GM12878 (cell line): ENCODE data around the gene CSNK1G2. TPM values are rescaled to one million over a fixed set of nuclear protein-coding genes. Genes with fewer than 3 reads are reported as not detected.
A peak's percentile ranks its signal among the peaks of the same experiment; 100 is the strongest.

Source experiments
- ATAC-seq: fragments of 200-7000 bp; cut with Tn5 transposase; 3 replicates; pipeline ENCODE4 v1.9.1; 2020; ENCODE audit warnings: mild to moderate bottlenecking, moderate library complexity
- BruUV-seq: library from RNA; stranded (reverse); fragments of 400-500 nt; replicated peaks from 2 replicates; lab custom pipeline; 2021; lab: Mats Ljungman, UMichigan
- CTCF ChIA-PET: fragments of 300-600 bp; sonication (Branson Sonifier 250); formaldehyde crosslinking; extraction: SDS; loops from one replicate; lab custom pipeline; 2021; ENCODE audit warnings: inconsistent platforms; lab: Yijun Ruan, JAX
- POLR2A ChIA-PET: fragments of 350-600 bp; formaldehyde crosslinking; extraction: SDS; loops from one replicate; lab custom pipeline; 2021; ENCODE audit warnings: inconsistent platforms; lab: Charles Lee
- RAD21 ChIA-PET: fragments of 300-600 bp; sonication (Branson Sonifier 250); formaldehyde crosslinking; loops from one replicate; lab custom pipeline; 2023; ENCODE audit warnings: antibody characterized with exemption; ENCODE audit not compliant: unreplicated experiment; lab: Charles Lee
- SMC1A ChIA-PET: fragments of 300-600 bp; sonication (Branson Sonifier 250); formaldehyde crosslinking; loops from one replicate; lab custom pipeline; 2023; ENCODE audit not compliant: unreplicated experiment, uncharacterized antibody; lab: Charles Lee
- DNase-seq: peaks from one replicate; pipeline ENCODE4 v3.0.0-alpha.2; 2011; ENCODE audit warnings: low read depth, low spot score
- FAIRE-seq: peaks from 3 replicates; lab custom pipeline; 2011; peaks lifted over from hg19 to GRCh38; lab: Jason Lieb, UNC
- H2AFZ ChIP-seq: 2 replicates; pipeline ENCODE4 v1.6.0; 2011; ENCODE audit warnings: low read depth, low read length, control low read depth; ENCODE audit not compliant: control insufficient read depth
- H3K27ac ChIP-seq: 2 replicates; pipeline ENCODE4 v1.5.1; 2011; ENCODE audit warnings: control low read depth; ENCODE audit not compliant: control insufficient read depth, insufficient read depth
- H3K27me3 ChIP-seq, 2 experiments: replicated peaks in 1 of 2; 2 replicates each; pipeline versions ENCODE4 v1.6.0 to v1.6.1; 2011; ENCODE audit warnings: low read length in 1 of 2; ENCODE audit not compliant: control insufficient read depth in 2 of 2, insufficient read depth in 2 of 2
- H3K36me3 ChIP-seq, 2 experiments: 2 replicates each; pipeline ENCODE4 v1.5.1; 2011; ENCODE audit warnings: low read length in 1 of 2; ENCODE audit not compliant: control insufficient read depth in 2 of 2, insufficient read depth in 2 of 2
- H3K4me1 ChIP-seq: 2 replicates; pipeline ENCODE4 v1.6.1; 2011; ENCODE audit warnings: mild to moderate bottlenecking, low read length, moderate library complexity, mixed read lengths; ENCODE audit not compliant: control insufficient read depth, insufficient read depth
- H3K4me2 ChIP-seq: 2 replicates; pipeline ENCODE4 v1.6.0; 2011; ENCODE audit warnings: control low read depth; ENCODE audit not compliant: control insufficient read depth, insufficient read depth
- H3K4me3 ChIP-seq: fragments of 200-600 bp; sonication (generic); 2 replicates; pipeline ENCODE4 v1.5.1; 2016
- H3K79me2 ChIP-seq: 2 replicates; pipeline ENCODE4 v1.6.0; 2011; ENCODE audit warnings: low read length; ENCODE audit not compliant: control insufficient read depth, insufficient read depth
- H3K9ac ChIP-seq: 2 replicates; pipeline ENCODE4 v1.8.0; 2011; ENCODE audit warnings: low read length, control low read depth, mixed read lengths; ENCODE audit not compliant: control insufficient read depth, insufficient read depth
- H3K9me3 ChIP-seq: replicated peaks from 3 replicates; pipeline ENCODE4 v1.5.1; 2011; ENCODE audit warnings: mild to moderate bottlenecking, low read length; ENCODE audit not compliant: control insufficient read depth, insufficient read depth
- H4K20me1 ChIP-seq: 2 replicates; pipeline ENCODE4 v1.6.0; 2011; ENCODE audit not compliant: control insufficient read depth, insufficient read depth
- KLF5 ChIP-seq: fragments of 450-650 bp; IDR thresholded peaks from 2 replicates; pipeline ENCODE4 v1.6.1; 2014; ENCODE audit warnings: mild to moderate bottlenecking; ENCODE audit not compliant: partially characterized antibody
- PKNOX1 ChIP-seq: fragments of 450-650 bp; IDR thresholded peaks from 2 replicates; pipeline ENCODE4 v1.6.1; 2016; ENCODE audit warnings: mild to moderate bottlenecking
- PML ChIP-seq: IDR thresholded peaks from 2 replicates; pipeline ENCODE4 v1.6.1; 2012; ENCODE audit warnings: low read length, inconsistent platforms
- RFX5 ChIP-seq: IDR thresholded peaks from 2 replicates; pipeline ENCODE4 v1.6.1; 2011; ENCODE audit warnings: low read depth, low read length, improper control_type of control experiment
- SPI1 ChIP-seq: IDR thresholded peaks from 2 replicates; pipeline ENCODE4 v1.6.1; 2011; ENCODE audit warnings: low read depth, mild to moderate bottlenecking, low read length, moderate library complexity, borderline replicate concordance; ENCODE audit not compliant: insufficient read depth
- ZBTB33 ChIP-seq: fragments of 450-650 bp; IDR thresholded peaks from 2 replicates; pipeline ENCODE4 v1.6.1; 2017; ENCODE audit warnings: mild to moderate bottlenecking
- ZNF217 ChIP-seq: fragments of 450-650 bp; IDR thresholded peaks from 2 replicates; pipeline ENCODE4 v1.6.1; 2017; ENCODE audit warnings: antibody characterized with exemption, mild to moderate bottlenecking
- ZNF592 ChIP-seq: fragments of 450-650 bp; IDR thresholded peaks from 2 replicates; pipeline ENCODE4 v1.6.1; 2017; ENCODE audit warnings: mild to moderate bottlenecking, moderate library complexity
- WGBS: methylation state at CpG from one replicate; pipeline ENCODE4 v1.1.6; 2016; ENCODE audit warnings: low lambda C conversion rate; ENCODE audit not compliant: insufficient replicate concordance, insufficient coverage; ENCODE audit errors: missing lambda C conversion rate; 5-methylcytosine and 5-hydroxymethylcytosine counted together
- in situ Hi-C: fragments of 300-500 bp; cut with MboI; formaldehyde crosslinking; loops from 9 replicates; pipeline ENCODE4 v1.14.3; 2018; ENCODE audit warnings: mixed read lengths
- intact Hi-C: fragments of 100-400 bp; cut with micrococcal nuclease; formaldehyde crosslinking; loops from one replicate; pipeline ENCODE4 v1.14.2; 2022; ENCODE audit not compliant: unreplicated experiment
- polyA plus RNA-seq, 11 experiments: library from polyadenylated mRNA; depleted of rRNA in 4 of 11; unstranded in 6 of 11; stranded (reverse) in 5 of 11; fragments of >200 nt; fragmentation: Nextera tagmentation in 4 of 11; fragmentation: Illumina TruSeq in 1 of 11; extraction: Ambion mirVana in 4 of 11; extraction: Trizol in 1 of 11; gene quantifications; 1 replicate in 1 of 11; 2 replicates in 10 of 11; pipeline versions ENCODE4 v1.2.1 to v1.2.3, GENCODE V29; 2011 to 2016; ENCODE audit warnings: inconsistent platforms in 2 of 11, missing spikeins in 2 of 11, low read depth in 1 of 11
- total RNA-seq, 4 experiments: library from RNA; depleted of rRNA in 3 of 4; stranded (reverse); fragments of >200 nt in 3 of 4; fragmentation: Illumina TruSeq in 1 of 4; extraction: Trizol in 1 of 4; gene quantifications; 2 replicates each; pipeline versions ENCODE4 v1.2.1 to v1.2.3, GENCODE V29; 2013 to 2021

CSNK1G2 gene
- total and polyA plus RNA-seq, 10 of the 15 experiments (the other 5 are each of a cell fraction or from before 2014, with no cell fraction given), result 0.64 to 109 (median 25.0) TPM

GRCh38 chr19:1943661-1944087 is 2.7 kb downstream of the CSNK1G2 start (continued):
- TF ChIP-seq PKNOX1 (no peak), RFX5 (no peak)
- TF ChIP-seq, all 136 proteins: peak for 0

GRCh38 chr19:1944088-1944915 is 3.3 kb downstream of the CSNK1G2 start:
- H3K79me2 ChIP-seq, result peaks cover 73% of the 10 kb centered on the region
- no peak overlapping the region for H3K27ac ChIP-seq
- POLR2A ChIA-PET, result interaction anchor here (2.3 kb wide), 1 partner anchor 47 kb away, joined by 15 read pairs; no protein-coding TSS in a partner anchor
- SMC1A ChIA-PET, result interaction anchor here (1.9 kb wide), 1 partner anchor 14 kb away, joined by 7 read pairs; no protein-coding TSS in a partner anchor
- in situ Hi-C loops, result no loop called here
- no peak for TF ChIP-seq ZNF592
- peak; percentile 7; the same call in 1 of the 2 replicates for TF ChIP-seq SPI1
- peak; percentile 85 for TF ChIP-seq ZBTB33
- 0 out of 2 replicates have a peak, but pooled peaks have one; percentile 35 for TF ChIP-seq ZNF217
- no peak for TF ChIP-seq PML
- TF ChIP-seq KLF5, result no peak
- FAIRE-seq (no peak), ATAC-seq (no peak), DNase-seq (no peak)
- no peak overlapping the region for H2AFZ ChIP-seq
- H3K9me3 ChIP-seq, result no peaks in the 10 kb centered on the region; the same call in 2 of the 3 replicates
- WGBS, result 70% methylated on average over 34 of the region's 42 CpGs
- CTCF ChIA-PET, result interaction anchor here (2.5 kb wide), 1 partner anchor 41 kb away, joined by 10 read pairs; no protein-coding TSS in a partner anchor
- intact Hi-C loops, result no loop called here
- H3K4me3 ChIP-seq, result peak overlapping the region; percentile 98; the same call in 1 of the 2 replicates
- peaks cover 12% of the 10 kb centered on the region for H3K4me1 ChIP-seq
- H3K27me3 ChIP-seq, result no peaks in the 10 kb centered on the region
- RAD21 ChIA-PET, result no interaction called here
- peaks cover 5% of the 10 kb centered on the region; the same call in 1 of the 2 replicates for H4K20me1 ChIP-seq
- peak overlapping the region; percentile 95; the same call in 1 of the 2 replicates for H3K4me2 ChIP-seq
- H3K9ac ChIP-seq, result no peak overlapping the region; the same call in 1 of the 2 replicates
- H3K36me3 ChIP-seq, result no peaks in the 10 kb centered on the region; a peak in 2 of 4 replicates
- BruUV-seq, result no TSS peak
